ENCODE data around the gene OFD1.

OFD1 gene

GRCh38 chrX:13793897-13794296, 59.3 kb downstream of the OFD1 start:
- no peak for DNase-seq (ENCODE audit: low spot score)

- no peak for DNase-seq (ENCODE audit: low spot score)
Measured at GRCh38 chrX:13794417-13794816, 59.9 kb downstream of the OFD1 start.

- no peak for DNase-seq (ENCODE audit: low spot score)
Measured at GRCh38 chrX:13797512-13797911, 63.0 kb downstream of the OFD1 start.

GRCh38 chrX:13798184-13798583, 63.6 kb downstream of the OFD1 start:
- no peak for DNase-seq (ENCODE audit: low spot score)

- no peak for DNase-seq (ENCODE audit: low spot score)
Measured at GRCh38 chrX:13803116-13803515, 68.6 kb downstream of the OFD1 start.

- DNase-seq (ENCODE audit: low spot score): no peak
Measured at GRCh38 chrX:13805241-13805640, 70.7 kb downstream of the OFD1 start.

- no peak for DNase-seq (ENCODE audit: low spot score)
Measured at GRCh38 chrX:13808293-13808692, 73.7 kb downstream of the OFD1 start.

GRCh38 chrX:13808865-13809264, 74.3 kb downstream of the OFD1 start:
- DNase-seq (ENCODE audit: low spot score): no peak

GRCh38 chrX:13815664-13816063, 81.1 kb downstream of the OFD1 start:
- DNase-seq (ENCODE audit: low spot score): no peak

- DNase-seq (ENCODE audit: low spot score): no peak
Measured at GRCh38 chrX:13816176-13816575, 81.6 kb downstream of the OFD1 start.

GRCh38 chrX:13816643-13817627, 82.4 kb downstream of the OFD1 start, which contains the start of gene GPM6B:
Gene GPM6B, minus strand, starts transcription at chrX:13817093. Its CDS starts 189 bp downstream, at chrX:13816904.
- no peak for DNase-seq (ENCODE audit: low spot score)
